Measurements from ENCODE around the gene VAV2.

The VAV2 gene

DNA sequence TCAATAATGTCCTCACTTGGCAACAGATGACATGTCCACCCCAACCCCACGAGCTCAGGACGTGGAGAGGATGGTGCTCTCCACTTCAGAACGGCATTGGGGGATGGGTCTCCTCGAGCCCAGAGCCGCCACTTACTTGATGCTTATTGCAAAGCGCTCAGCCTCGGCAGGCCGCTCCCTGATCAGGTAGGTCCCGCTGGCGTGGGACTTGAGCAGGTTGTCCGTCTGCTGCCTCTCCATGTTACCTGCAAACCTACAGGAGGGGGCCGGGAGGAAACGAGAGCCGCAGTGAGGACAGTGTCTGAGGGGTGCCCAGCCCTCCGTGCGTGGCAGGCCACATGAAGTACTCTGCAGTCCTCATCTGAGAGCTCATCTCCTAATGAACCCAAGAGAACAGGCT is 217.3 kb downstream of the VAV2 start:
- TF ChIP-seq, protein P1, sequence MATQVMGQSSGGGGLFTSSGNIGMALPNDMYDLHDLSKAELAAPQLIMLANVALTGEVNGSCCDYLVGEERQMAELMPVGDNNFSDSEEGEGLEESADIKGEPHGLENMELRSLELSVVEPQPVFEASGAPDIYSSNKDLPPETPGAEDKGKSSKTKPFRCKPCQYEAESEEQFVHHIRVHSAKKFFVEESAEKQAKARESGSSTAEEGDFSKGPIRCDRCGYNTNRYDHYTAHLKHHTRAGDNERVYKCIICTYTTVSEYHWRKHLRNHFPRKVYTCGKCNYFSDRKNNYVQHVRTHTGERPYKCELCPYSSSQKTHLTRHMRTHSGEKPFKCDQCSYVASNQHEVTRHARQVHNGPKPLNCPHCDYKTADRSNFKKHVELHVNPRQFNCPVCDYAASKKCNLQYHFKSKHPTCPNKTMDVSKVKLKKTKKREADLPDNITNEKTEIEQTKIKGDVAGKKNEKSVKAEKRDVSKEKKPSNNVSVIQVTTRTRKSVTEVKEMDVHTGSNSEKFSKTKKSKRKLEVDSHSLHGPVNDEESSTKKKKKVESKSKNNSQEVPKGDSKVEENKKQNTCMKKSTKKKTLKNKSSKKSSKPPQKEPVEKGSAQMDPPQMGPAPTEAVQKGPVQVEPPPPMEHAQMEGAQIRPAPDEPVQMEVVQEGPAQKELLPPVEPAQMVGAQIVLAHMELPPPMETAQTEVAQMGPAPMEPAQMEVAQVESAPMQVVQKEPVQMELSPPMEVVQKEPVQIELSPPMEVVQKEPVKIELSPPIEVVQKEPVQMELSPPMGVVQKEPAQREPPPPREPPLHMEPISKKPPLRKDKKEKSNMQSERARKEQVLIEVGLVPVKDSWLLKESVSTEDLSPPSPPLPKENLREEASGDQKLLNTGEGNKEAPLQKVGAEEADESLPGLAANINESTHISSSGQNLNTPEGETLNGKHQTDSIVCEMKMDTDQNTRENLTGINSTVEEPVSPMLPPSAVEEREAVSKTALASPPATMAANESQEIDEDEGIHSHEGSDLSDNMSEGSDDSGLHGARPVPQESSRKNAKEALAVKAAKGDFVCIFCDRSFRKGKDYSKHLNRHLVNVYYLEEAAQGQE (IDR thresholded peaks at IDR 0.05; ENCODE audit: low read depth): no peak
- no peak for TF ChIP-seq EP300 (IDR thresholded peaks at IDR 0.05; ENCODE audit: borderline replicate concordance)
- no peak for TF ChIP-seq TCF12 (IDR thresholded peaks at IDR 0.05; ENCODE audit: low read depth)
- TF ChIP-seq NFIC (IDR thresholded peaks at IDR 0.05): no peak
- TF ChIP-seq CREB1 (IDR thresholded peaks at IDR 0.05; ENCODE audit: low read depth): no peak
- TF ChIP-seq, protein P2, sequence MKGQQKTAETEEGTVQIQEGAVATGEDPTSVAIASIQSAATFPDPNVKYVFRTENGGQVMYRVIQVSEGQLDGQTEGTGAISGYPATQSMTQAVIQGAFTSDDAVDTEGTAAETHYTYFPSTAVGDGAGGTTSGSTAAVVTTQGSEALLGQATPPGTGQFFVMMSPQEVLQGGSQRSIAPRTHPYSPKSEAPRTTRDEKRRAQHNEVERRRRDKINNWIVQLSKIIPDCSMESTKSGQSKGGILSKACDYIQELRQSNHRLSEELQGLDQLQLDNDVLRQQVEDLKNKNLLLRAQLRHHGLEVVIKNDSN (IDR thresholded peaks at IDR 0.05): no peak
- no peak for TF ChIP-seq YY1 (IDR thresholded peaks at IDR 0.05; ENCODE audit: low read depth)
- no peak for TF ChIP-seq TAF1 (IDR thresholded peaks at IDR 0.05; ENCODE audit: low read depth)
- TF ChIP-seq FOXM1 (IDR thresholded peaks at IDR 0.05; ENCODE audit: borderline replicate concordance, low read depth): no peak
- TF ChIP-seq, protein P3, sequence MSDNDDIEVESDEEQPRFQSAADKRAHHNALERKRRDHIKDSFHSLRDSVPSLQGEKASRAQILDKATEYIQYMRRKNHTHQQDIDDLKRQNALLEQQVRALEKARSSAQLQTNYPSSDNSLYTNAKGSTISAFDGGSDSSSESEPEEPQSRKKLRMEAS (IDR thresholded peaks at IDR 0.05): no peak
- no peak for TF ChIP-seq ZBTB7A (IDR thresholded peaks at IDR 0.05; ENCODE audit: low read depth)
- TF ChIP-seq EGR1 (IDR thresholded peaks at IDR 0.05): no peak

DNA sequence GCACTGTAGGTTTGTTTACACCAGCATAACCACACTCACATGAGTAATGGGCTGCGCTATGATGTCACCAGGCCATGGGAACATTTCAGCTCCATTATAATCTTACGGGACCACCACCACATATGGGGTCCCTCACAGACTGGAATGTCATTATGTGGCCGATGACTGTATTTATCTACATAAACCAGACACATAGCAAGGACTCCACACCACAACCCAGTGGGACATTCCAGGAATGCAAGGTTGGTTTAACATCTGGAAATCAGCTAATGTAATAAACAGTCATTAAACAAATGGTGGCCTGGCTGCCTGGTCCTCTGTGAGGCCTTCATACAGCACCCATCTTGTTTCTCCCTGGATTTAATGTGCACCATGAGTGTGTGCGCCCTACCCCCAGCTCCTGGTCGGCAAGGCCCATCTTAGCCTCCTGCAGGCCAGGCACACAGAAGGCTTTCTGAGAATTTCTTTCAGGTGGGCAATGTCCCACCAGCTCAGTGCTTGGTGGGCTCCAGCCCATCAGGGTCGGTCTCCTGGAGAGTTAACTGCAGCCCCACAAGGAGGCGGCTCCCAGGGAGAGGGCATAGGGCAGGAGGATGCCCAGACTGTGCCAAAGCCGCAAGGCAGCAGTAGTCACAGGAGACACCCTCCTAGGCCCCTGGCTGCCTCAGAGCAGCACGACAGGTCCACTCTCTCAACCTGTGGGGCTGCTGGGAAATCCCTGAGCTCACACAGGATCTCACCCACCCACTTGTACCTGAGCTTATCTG is 218.1 kb downstream of the VAV2 start:
- no peak for TF ChIP-seq NFIC (IDR thresholded peaks at IDR 0.05)

DNA sequence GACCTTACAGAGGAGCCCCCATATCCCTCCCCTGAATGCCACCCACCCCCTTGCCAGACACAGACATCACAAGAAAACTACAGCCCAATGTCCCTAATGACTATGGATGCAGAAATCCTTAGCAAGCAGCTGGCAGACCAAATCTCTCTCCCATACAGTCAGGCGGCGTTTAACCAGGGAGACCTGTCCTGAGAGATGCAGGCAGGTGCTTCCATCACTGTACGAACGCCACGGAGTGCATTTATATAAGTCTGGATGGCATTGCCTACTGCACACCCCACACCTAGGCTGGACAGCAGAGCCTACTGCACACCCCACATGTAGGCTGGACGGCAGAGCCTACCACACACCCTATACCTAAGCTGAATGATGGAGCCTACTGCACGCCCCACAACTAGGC is 219.5 kb downstream of the VAV2 start:
- TF ChIP-seq, protein P3 (IDR thresholded peaks at IDR 0.05): no peak
- no peak for TF ChIP-seq CEBPB (IDR thresholded peaks at IDR 0.05)
- TF ChIP-seq EGR1 (IDR thresholded peaks at IDR 0.05): no peak
- TF ChIP-seq, protein P2 (IDR thresholded peaks at IDR 0.05): no peak

DNA sequence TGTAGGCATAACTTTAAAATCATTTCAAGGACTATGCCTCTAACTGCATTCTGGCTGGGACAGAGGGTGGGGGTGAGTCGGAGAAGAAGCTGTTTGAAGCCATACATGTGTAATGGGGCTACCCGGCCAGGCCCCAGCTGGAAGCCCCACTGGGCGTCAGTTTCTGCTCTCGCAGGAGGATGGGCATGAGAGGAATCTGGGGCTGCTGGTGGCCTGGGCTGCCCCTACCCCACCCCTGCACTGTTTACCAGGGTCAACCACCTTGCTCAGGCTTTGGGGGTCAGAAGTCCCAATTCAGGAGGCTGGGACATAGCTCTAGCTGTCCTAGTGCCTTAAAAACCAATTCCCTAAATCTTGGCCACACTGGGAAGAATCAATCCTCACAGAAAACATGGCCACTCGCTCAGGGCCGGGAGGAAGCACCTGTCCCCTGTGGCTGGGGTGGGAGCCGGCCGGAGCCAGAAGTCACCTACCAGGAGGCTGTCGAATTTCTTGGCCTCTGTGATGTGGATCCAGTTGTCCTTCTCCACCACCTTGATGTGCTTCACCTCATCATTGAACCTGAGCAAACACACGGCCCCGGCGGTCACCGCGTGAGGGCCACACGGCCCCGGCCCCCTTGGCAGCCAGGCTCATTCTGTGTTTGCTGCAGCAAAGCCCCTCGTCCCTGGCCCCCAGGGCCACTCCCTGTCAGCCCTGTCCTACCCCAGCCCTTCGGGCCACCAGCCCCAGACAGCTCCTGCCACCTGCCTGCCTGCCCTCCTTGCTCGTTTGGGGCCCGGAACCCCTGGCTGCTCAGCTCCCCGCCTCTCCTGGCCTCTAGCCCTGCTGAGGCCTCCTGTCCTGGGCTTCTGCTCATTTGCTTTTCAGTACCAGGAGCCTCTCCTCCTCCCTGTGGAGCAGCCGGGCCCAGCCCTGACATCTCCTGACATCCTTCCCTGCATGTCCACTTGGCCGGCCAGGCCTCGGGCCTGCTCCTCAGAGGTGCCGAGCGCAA is 220.3 kb downstream of the VAV2 start:
- TF ChIP-seq YY1 (IDR thresholded peaks at IDR 0.05; ENCODE audit: low read depth) (no peak), CREB1 (IDR thresholded peaks at IDR 0.05; ENCODE audit: low read depth) (no peak), CEBPB (IDR thresholded peaks at IDR 0.05) (no peak), NFIC (IDR thresholded peaks at IDR 0.05) (no peak), TEAD4 (IDR thresholded peaks at IDR 0.05) (no peak), EP300 (IDR thresholded peaks at IDR 0.05; ENCODE audit: borderline replicate concordance) (no peak)

DNA sequence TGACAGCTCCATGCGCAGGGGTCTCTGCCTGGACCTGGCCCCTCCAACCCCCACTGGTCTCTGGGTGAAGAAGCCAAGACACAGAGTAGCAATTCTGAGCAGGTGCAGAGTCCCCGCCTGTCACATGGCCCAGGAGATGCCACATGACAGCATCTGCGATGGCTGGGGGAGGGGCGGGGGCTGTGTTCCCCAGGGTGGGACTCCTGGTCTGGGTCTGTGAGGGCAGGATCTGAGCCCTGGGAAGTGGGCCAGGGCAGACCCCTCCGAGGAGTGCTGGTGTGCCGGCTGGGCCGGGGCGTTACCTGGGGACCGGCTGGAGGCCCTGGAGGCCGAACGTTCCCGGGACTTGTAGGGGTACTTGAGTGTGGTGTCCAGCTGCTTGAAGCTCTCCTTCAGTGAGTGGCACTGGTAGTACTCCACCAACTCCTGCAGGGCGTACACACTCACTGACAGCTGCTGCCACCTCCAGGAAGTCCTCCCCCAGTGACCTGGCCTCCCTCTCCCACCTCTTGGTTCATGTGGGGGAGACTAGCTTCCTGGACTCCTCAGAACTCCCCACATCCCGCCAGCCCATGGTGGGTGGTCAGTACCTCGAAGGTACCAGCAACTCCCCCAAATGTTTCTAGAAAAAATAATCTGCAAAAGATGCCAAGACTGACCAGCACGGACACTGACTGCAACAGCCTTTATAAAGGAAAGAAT is 221.9 kb downstream of the VAV2 start:
- TF ChIP-seq, protein P1 (IDR thresholded peaks at IDR 0.05; ENCODE audit: low read depth): no peak
- TF ChIP-seq NFIC (IDR thresholded peaks at IDR 0.05) (no peak), RAD21 (IDR thresholded peaks at IDR 0.05; ENCODE audit: low read depth) (no peak), ZBTB7A (IDR thresholded peaks at IDR 0.05; ENCODE audit: low read depth) (no peak), CREB1 (IDR thresholded peaks at IDR 0.05; ENCODE audit: low read depth) (no peak), FOXM1 (IDR thresholded peaks at IDR 0.05; ENCODE audit: borderline replicate concordance, low read depth) (no peak), TAF1 (IDR thresholded peaks at IDR 0.05; ENCODE audit: low read depth) (no peak), EP300 (IDR thresholded peaks at IDR 0.05; ENCODE audit: borderline replicate concordance) (no peak), TEAD4 (IDR thresholded peaks at IDR 0.05) (no peak)
- TF ChIP-seq, protein P3 (IDR thresholded peaks at IDR 0.05): no peak
